IMR-90 (cell line): ENCODE measurements around the gene TBCD. TPM values are rescaled to one million over a fixed set of nuclear protein-coding genes. Genes with fewer than 3 reads are reported as not detected.

ENCODE experiments used
- ATAC-seq: fragments of 200-7000 bp; cut with Tn5 transposase; 2 replicates; pipeline ENCODE4 v1.9.1; 2020; ENCODE audit warnings: low read depth, mild to moderate bottlenecking, moderate library complexity
- BruUV-seq: library from RNA; stranded (reverse); fragments of 400-500 nt; replicated peaks from 2 replicates; lab custom pipeline; 2021; lab: Mats Ljungman, UMichigan
- CTCF ChIA-PET: fragments of 300-600 bp; formaldehyde crosslinking; extraction: SDS; loops from one replicate; lab custom pipeline; 2021; ENCODE audit warnings: antibody characterized with exemption; lab: Yijun Ruan, JAX
- POLR2A ChIA-PET: fragments of 300-600 bp; sonication (Branson Sonifier 250); formaldehyde crosslinking; loops from one replicate; lab custom pipeline; 2022; ENCODE audit warnings: antibody characterized with exemption; ENCODE audit not compliant: unreplicated experiment; lab: Charles Lee
- DNase-seq: peaks from one replicate; pipeline ENCODE4 v3.0.0; 2013
- H2AFZ ChIP-seq: replicated peaks from 2 replicates; pipeline ENCODE3; 2013; ENCODE audit warnings: low read length, mild to moderate bottlenecking; ENCODE audit not compliant: poor library complexity
- H2AK5ac ChIP-seq: 2 replicates; pipeline ENCODE4 v1.6.1; 2013; ENCODE audit warnings: low read depth, low read length, inconsistent platforms
- H2AK9ac ChIP-seq: replicated peaks from 2 replicates; pipeline ENCODE3; 2013; ENCODE audit warnings: mild to moderate bottlenecking, low read depth, low read length, moderate library complexity; ENCODE audit not compliant: poor library complexity
- H2BK120ac ChIP-seq: 2 replicates; pipeline ENCODE4 v1.6.1; 2013; ENCODE audit warnings: low read depth, low read length, inconsistent platforms
- H2BK15ac ChIP-seq: 3 replicates; pipeline ENCODE4 v1.6.1; 2013; ENCODE audit warnings: low read depth, low read length, inconsistent platforms
- H2BK20ac ChIP-seq: 2 replicates; pipeline ENCODE4 v1.6.1; 2013; ENCODE audit warnings: low read depth, mild to moderate bottlenecking, inconsistent platforms, low read length, moderate library complexity
- H2BK5ac ChIP-seq: 2 replicates; pipeline ENCODE4 v1.6.1; 2013; ENCODE audit warnings: mild to moderate bottlenecking, low read depth, low read length, inconsistent platforms; ENCODE audit not compliant: poor library complexity, severe bottlenecking
- H3K14ac ChIP-seq: replicated peaks from 2 replicates; pipeline ENCODE4 v1.6.1; 2013; ENCODE audit warnings: low read depth, low read length, inconsistent platforms
- H3K18ac ChIP-seq: 2 replicates; pipeline ENCODE4 v1.6.1; 2013; ENCODE audit warnings: low read depth, low read length, control low read depth
- H3K23ac ChIP-seq: 2 replicates; pipeline ENCODE4 v1.6.1; 2013; ENCODE audit warnings: low read depth, low read length, inconsistent platforms
- H3K27ac ChIP-seq: 2 replicates; pipeline ENCODE4 v1.5.1; 2013; ENCODE audit warnings: mild to moderate bottlenecking, control low read depth, low read length; ENCODE audit not compliant: insufficient read depth
- H3K27me3 ChIP-seq: 2 replicates; pipeline ENCODE4 v1.6.1; 2013; ENCODE audit warnings: low read length; ENCODE audit not compliant: control insufficient read depth, insufficient read depth
- H3K36me3 ChIP-seq: 2 replicates; pipeline ENCODE4 v1.6.1; 2013; ENCODE audit warnings: low read length, mixed read lengths; ENCODE audit not compliant: control insufficient read depth, insufficient read depth
- H3K4ac ChIP-seq: 2 replicates; pipeline ENCODE4 v1.6.1; 2013; ENCODE audit warnings: low read depth, low read length, inconsistent platforms
- H3K4me1 ChIP-seq: 2 replicates; pipeline ENCODE4 v1.6.1; 2013; ENCODE audit warnings: low read length, mixed read lengths; ENCODE audit not compliant: control insufficient read depth, insufficient read depth
- H3K4me2 ChIP-seq: 2 replicates; pipeline ENCODE4 v1.6.1; 2013; ENCODE audit warnings: low read depth, mild to moderate bottlenecking, control low read depth, low read length, moderate library complexity
- H3K4me3 ChIP-seq: 2 replicates; pipeline ENCODE4 v1.5.1; 2013; ENCODE audit warnings: low read depth, mild to moderate bottlenecking, control low read depth, low read length, moderate library complexity; ENCODE audit not compliant: insufficient read depth
- H3K56ac ChIP-seq: 2 replicates; pipeline ENCODE4 v1.6.1; 2013; ENCODE audit warnings: low read length, inconsistent platforms; ENCODE audit not compliant: insufficient read depth; ENCODE audit errors: extremely low read depth
- H3K79me1 ChIP-seq, 2 experiments: 2 replicates each; pipeline ENCODE4 v1.6.1; 2013; ENCODE audit warnings: low read length in 2 of 2, inconsistent platforms in 1 of 2, low read depth in 1 of 2
- H3K9ac ChIP-seq: 2 replicates; pipeline ENCODE4 v1.6.1; 2013; ENCODE audit warnings: low read depth, low read length, control low read depth
- H3K9me1 ChIP-seq: 2 replicates; pipeline ENCODE4 v1.6.1; 2013; ENCODE audit warnings: low read length, inconsistent platforms; ENCODE audit not compliant: insufficient read depth
- H3K9me3 ChIP-seq: 2 replicates; pipeline ENCODE4 v1.6.1; 2013; ENCODE audit warnings: low read length; ENCODE audit not compliant: control insufficient read depth, insufficient read depth
- H4K20me1 ChIP-seq: 2 replicates; pipeline ENCODE4 v1.6.1; 2013; ENCODE audit warnings: low read length, inconsistent platforms; ENCODE audit not compliant: insufficient read depth
- H4K5ac ChIP-seq: 2 replicates; pipeline ENCODE4 v1.6.1; 2013; ENCODE audit warnings: mild to moderate bottlenecking, low read depth, low read length, control low read depth
- H4K8ac ChIP-seq, 2 experiments: 2 replicates each; pipeline ENCODE4 v1.6.1; 2013; ENCODE audit warnings: low read depth in 2 of 2, low read length in 2 of 2, control low read depth in 1 of 2, inconsistent platforms in 1 of 2
- H4K91ac ChIP-seq: 2 replicates; pipeline ENCODE4 v1.6.1; 2013; ENCODE audit warnings: low read depth, low read length, inconsistent platforms; ENCODE audit not compliant: insufficient read depth
- BHLHE40 ChIP-seq: fragments of 150-350 bp; IDR thresholded peaks from 2 replicates; pipeline ENCODE4 v1.6.1; 2016; ENCODE audit warnings: mild to moderate bottlenecking, low read depth, low read length
- NFE2L2 ChIP-seq: fragments of 150-350 bp; IDR thresholded peaks from 2 replicates; pipeline ENCODE4 v1.6.1; 2016; ENCODE audit warnings: low read depth, mild to moderate bottlenecking, low read length
- POLR2A ChIP-seq: IDR thresholded peaks from 2 replicates; pipeline ENCODE4 v1.6.1; 2012; ENCODE audit warnings: mild to moderate bottlenecking, low read depth, low read length
- RAD21 ChIP-seq: IDR thresholded peaks from 2 replicates; pipeline ENCODE4 v1.6.1; 2012; ENCODE audit warnings: low read length, improper control_type of control experiment
- RFX5 ChIP-seq: IDR thresholded peaks from 2 replicates; pipeline ENCODE4 v1.8.0; 2012; ENCODE audit warnings: low read depth, mild to moderate bottlenecking, low read length, moderate library complexity
- SMC3 ChIP-seq: fragments of 150-350 bp; IDR thresholded peaks from 2 replicates; pipeline ENCODE4 v1.6.1; 2016; ENCODE audit warnings: low read depth, mild to moderate bottlenecking, antibody characterized with exemption, low read length, moderate library complexity
- USF2 ChIP-seq: fragments of 150-350 bp; IDR thresholded peaks from 2 replicates; pipeline ENCODE4 v1.6.1; 2017; ENCODE audit warnings: mild to moderate bottlenecking, antibody characterized with exemption, low read length, low read depth
- WGBS, 2 experiments: methylation state at CpG; one replicate each; pipeline versions ENCODE4 v1.1.5 to v1.1.7; 2013; ENCODE audit warnings: missing lambda C conversion rate in 2 of 2; ENCODE audit not compliant: insufficient read length in 1 of 2; ENCODE audit errors: extremely low coverage in 2 of 2; 5-methylcytosine and 5-hydroxymethylcytosine counted together
- dilution Hi-C: fragments of 300-500 bp; cut with HindIII; formaldehyde crosslinking; loops from one replicate; pipeline ENCODE4 v1.14.3; 2018; ENCODE audit warnings: low sequenced_read_pairs; ENCODE audit not compliant: unreplicated experiment
- in situ Hi-C: fragments of 300-500 bp; cut with MboI; formaldehyde crosslinking; loops from 3 replicates; pipeline ENCODE4 v1.14.3; 2019; ENCODE audit warnings: low sequenced_read_pairs, inconsistent platforms, mixed read lengths
- intact Hi-C: fragments of 100-400 bp; cut with micrococcal nuclease; formaldehyde crosslinking; loops from 2 replicates; pipeline ENCODE4 v1.10.0; 2022
- polyA plus RNA-seq, 3 experiments: library from polyadenylated mRNA; depleted of rRNA; stranded (reverse); fragments of >200 nt; gene quantifications; 2 replicates each; pipeline ENCODE4 v1.2.3, GENCODE V29; 2012; ENCODE audit warnings: low replicate concordance in 1 of 3
- total RNA-seq: library from RNA; depleted of rRNA; stranded (reverse); fragments of >200 nt; gene quantifications from 2 replicates; pipeline ENCODE4 v1.2.3, GENCODE V29; 2012
- TF ChIP-seq, protein P1 (sequence below): fragments of 150-350 bp; IDR thresholded peaks from 2 replicates; pipeline ENCODE4 v1.6.1; 2016; ENCODE audit warnings: low read depth, mild to moderate bottlenecking, low read length, moderate library complexity, borderline replicate concordance

TBCD gene
- total and polyA plus RNA-seq, 2 of the 4 experiments (the other 2 are of a cell fraction), result 21.9 to 54.5 TPM

GRCh38 chr17:82947051-82947991 is 195.5 kb downstream of the TBCD start:
- H3K9me3 ChIP-seq, result peaks cover 66% of the 10 kb centered on the region

More at GRCh38 chr17:82947051-82947991, 195.5 kb downstream of the TBCD start:
- Histone ChIP-seq H3K36me3 (peaks cover 39% of the 10 kb centered on the region), H2BK120ac (no peak overlapping the region), H3K27ac (no peak overlapping the region), H3K9me1 (no peaks in the 10 kb centered on the region), H2AK9ac (peak overlapping the region; percentile 39), H2BK15ac (no peak overlapping the region), H3K4me1 (no peaks in the 10 kb centered on the region), H3K4me2 (no peak overlapping the region), H2AK5ac (no peak overlapping the region), H3K27me3 (no peaks in the 10 kb centered on the region), H4K20me1 (no peaks in the 10 kb centered on the region), H3K4ac (no peak overlapping the region), H4K8ac (no peak overlapping the region), H4K91ac (no peak overlapping the region), H3K79me1 (peaks cover 0 to 11% of the 10 kb centered on the region in 2 experiments; a peak in 2 of 4 replicates), H2AFZ (no peak overlapping the region), H4K5ac (no peak overlapping the region), H2BK5ac (no peak overlapping the region), H2BK20ac (no peak overlapping the region), H3K9ac (no peak overlapping the region), H3K4me3 (no peak overlapping the region), H3K14ac (no peak overlapping the region; the same call in 1 of the 2 replicates), H3K18ac (no peak overlapping the region), H3K23ac (no peak overlapping the region), H3K56ac (no peak overlapping the region)
- in situ Hi-C loops, result no loop called here
- dilution Hi-C loops, result no loop called here
- intact Hi-C loops, result no loop called here
- ChIA-PET POLR2A (no interaction called here), CTCF (no interaction called here)
- no peak for DNase-seq
- WGBS, 2 experiments, result 94% methylated on average over 3 of the region's 11 CpGs; no CpG with 5 or more reads in 1 of the 2 experiments
- BruUV-seq, result no TSS peak
- TF ChIP-seq RFX5 (no peak), NFE2L2 (no peak), SMC3 (no peak), USF2 (no peak), RAD21 (no peak), BHLHE40 (no peak), POLR2A (no peak)
- TF ChIP-seq, protein P1, sequence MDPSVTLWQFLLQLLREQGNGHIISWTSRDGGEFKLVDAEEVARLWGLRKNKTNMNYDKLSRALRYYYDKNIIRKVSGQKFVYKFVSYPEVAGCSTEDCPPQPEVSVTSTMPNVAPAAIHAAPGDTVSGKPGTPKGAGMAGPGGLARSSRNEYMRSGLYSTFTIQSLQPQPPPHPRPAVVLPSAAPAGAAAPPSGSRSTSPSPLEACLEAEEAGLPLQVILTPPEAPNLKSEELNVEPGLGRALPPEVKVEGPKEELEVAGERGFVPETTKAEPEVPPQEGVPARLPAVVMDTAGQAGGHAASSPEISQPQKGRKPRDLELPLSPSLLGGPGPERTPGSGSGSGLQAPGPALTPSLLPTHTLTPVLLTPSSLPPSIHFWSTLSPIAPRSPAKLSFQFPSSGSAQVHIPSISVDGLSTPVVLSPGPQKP, result no peak
- ATAC-seq, result no peak
